AG04449 (cell line): ENCODE measurements around the gene DNAJB5.
"Not testable (repeated sequence)": the region's sequence is repeated elsewhere in the genome, so short reads cannot be mapped to it uniquely, and the experiment has no call there.

Source experiments
- CTCF ChIA-PET: fragments of 350-600 bp; formaldehyde crosslinking; extraction: SDS; loops from one replicate; lab custom pipeline; 2021; ENCODE audit warnings: antibody characterized with exemption; lab: Yijun Ruan, JAX
- POLR2A ChIA-PET: fragments of 400-600, 350-600 bp; formaldehyde crosslinking; extraction: SDS; loops from one replicate; lab custom pipeline; 2020; ENCODE audit warnings: antibody characterized with exemption, inconsistent platforms; lab: Yijun Ruan, JAX
- DNase-seq: peaks from one replicate; pipeline ENCODE4 v3.0.0-alpha.2; 2010; ENCODE audit warnings: low read depth, low spot score
- H3K4me3 ChIP-seq: 2 replicates; pipeline ENCODE4 v1.5.1; 2011; ENCODE audit warnings: low read depth, mild to moderate bottlenecking, control low read depth, low read length
- TF ChIP-seq, protein P1 (sequence below): IDR thresholded peaks from one replicate; pipeline ENCODE4 v1.5.1; 2011; ENCODE audit warnings: mild to moderate bottlenecking, moderate library complexity, low read length, control low read depth, inconsistent platforms; ENCODE audit not compliant: insufficient read depth; ENCODE audit errors: missing control alignments

DNAJB5 gene

GRCh38 chr9:35000535-35001284, 11.2 kb downstream of the DNAJB5 start:
- ChIA-PET CTCF (interaction anchor here (1.4 to 2.5 kb wide), 2 partner anchors 26 to 101 kb away, joined by 3 to 11 read pairs; no protein-coding TSS in a partner anchor), POLR2A (interaction anchor here (1.8 kb wide), 1 partner anchor 26 kb away, joined by 5 read pairs; no protein-coding TSS in a partner anchor)
- no peak overlapping the region for H3K4me3 ChIP-seq
- DNase-seq, result no peak
- TF ChIP-seq, protein P1, sequence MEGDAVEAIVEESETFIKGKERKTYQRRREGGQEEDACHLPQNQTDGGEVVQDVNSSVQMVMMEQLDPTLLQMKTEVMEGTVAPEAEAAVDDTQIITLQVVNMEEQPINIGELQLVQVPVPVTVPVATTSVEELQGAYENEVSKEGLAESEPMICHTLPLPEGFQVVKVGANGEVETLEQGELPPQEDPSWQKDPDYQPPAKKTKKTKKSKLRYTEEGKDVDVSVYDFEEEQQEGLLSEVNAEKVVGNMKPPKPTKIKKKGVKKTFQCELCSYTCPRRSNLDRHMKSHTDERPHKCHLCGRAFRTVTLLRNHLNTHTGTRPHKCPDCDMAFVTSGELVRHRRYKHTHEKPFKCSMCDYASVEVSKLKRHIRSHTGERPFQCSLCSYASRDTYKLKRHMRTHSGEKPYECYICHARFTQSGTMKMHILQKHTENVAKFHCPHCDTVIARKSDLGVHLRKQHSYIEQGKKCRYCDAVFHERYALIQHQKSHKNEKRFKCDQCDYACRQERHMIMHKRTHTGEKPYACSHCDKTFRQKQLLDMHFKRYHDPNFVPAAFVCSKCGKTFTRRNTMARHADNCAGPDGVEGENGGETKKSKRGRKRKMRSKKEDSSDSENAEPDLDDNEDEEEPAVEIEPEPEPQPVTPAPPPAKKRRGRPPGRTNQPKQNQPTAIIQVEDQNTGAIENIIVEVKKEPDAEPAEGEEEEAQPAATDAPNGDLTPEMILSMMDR, result no peak

- no peak for DNase-seq
- ChIA-PET POLR2A (interaction anchor here (1.8 kb wide), 1 partner anchor 25 kb away, joined by 5 read pairs; no protein-coding TSS in a partner anchor), CTCF (interaction anchor here (0.9 to 2.5 kb wide), 3 partner anchors 17 to 102 kb away, joined by 3 to 11 read pairs (median 4); no protein-coding TSS in a partner anchor)
- no peak overlapping the region for H3K4me3 ChIP-seq
- TF ChIP-seq, protein P1, result no peak
Measured at GRCh38 chr9:35001285-35001677, 11.7 kb downstream of the DNAJB5 start.

DNA sequence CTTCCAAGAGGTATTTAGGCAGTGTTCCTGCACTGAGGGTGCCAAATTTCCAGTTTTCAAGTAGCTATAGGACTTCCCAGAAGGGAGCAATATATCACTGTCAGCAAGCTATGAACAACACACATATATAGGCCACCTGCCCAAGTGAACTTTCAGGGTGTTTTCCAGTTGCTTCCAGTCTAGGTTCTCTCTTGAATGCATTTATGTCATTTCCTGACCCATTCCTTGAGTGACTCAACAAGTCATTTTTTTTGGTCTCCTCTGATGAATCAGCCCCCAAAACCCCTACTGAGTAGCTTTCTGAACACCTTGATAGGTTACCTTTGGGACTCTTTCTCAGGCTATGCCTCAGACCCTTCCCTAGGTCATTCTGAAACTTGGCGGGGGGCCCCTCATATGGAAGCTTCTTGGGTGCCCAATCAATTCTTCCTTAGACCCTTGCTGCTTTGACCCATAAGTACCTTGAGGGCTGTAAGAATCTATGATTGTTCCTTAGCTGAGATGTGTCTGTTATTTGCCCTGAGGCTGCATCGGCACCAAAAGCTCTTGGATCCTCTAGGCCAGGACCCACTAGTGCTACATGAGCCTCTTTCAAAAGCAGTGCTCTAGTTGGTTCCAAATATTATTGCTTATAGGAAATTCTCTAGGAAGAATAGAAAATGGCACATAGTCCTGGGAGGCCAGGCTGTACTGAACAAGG, 12.4 kb downstream of the DNAJB5 start:
- ChIA-PET CTCF (interaction anchor here (0.9 to 2.5 kb wide), 5 partner anchors 8 to 103 kb away, joined by 3 to 11 read pairs (median 4); no protein-coding TSS in a partner anchor), POLR2A (interaction anchor here (1.8 kb wide), 1 partner anchor 24 kb away, joined by 5 read pairs; no protein-coding TSS in a partner anchor)
- no peak for DNase-seq
- TF ChIP-seq, protein P1, result no peak
- H3K4me3 ChIP-seq, result no peak overlapping the region

- no peak for DNase-seq
- no peak overlapping the region for H3K4me3 ChIP-seq
- POLR2A ChIA-PET, result no interaction called here
- TF ChIP-seq, protein P1, result no peak
- CTCF ChIA-PET, result interaction anchor here (0.9 to 2.5 kb wide), 3 partner anchors 9 to 103 kb away, joined by 3 to 11 read pairs (median 4); no protein-coding TSS in a partner anchor
Measured at GRCh38 chr9:35002623-35003022, 13.1 kb downstream of the DNAJB5 start.

- H3K4me3 ChIP-seq, DNase-seq, POLR2A ChIA-PET, CTCF ChIA-PET: not testable (repeated sequence)
Measured at GRCh38 chr9:35004299-35004698, 14.8 kb downstream of the DNAJB5 start.

DNA sequence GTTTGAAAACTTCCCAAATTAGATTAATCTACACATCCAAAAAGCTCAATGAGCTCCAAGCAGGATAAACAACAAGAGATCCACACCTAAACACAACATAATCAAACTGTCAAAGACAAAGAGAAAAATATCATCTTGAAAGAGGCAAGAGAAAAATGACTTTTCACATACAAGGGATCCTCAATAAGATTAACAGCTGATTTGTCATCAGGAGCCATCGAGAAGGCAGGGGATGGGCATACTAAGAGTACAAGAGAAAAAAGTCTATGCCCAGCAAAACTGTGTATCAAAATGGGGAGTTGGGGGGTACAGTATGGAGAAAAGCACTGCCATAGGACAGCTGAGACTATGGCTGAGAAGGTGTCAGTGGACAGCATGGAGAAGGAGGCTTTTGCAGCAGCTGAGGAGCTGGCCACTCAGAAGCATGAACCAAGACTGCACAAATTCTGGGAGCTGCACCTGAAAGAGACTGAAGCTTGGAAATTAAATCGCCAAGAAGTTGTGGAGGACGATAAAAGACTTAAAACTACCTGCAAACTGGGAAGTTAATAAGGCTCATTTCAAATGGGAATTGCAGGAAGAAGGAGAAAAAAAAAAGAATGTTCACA, 20.9 kb downstream of the DNAJB5 start:
- ChIA-PET CTCF (interaction anchor here (1.1 to 1.4 kb wide), 4 partner anchors 15 to 41 kb away, joined by 3 to 5 read pairs (median 4); no protein-coding TSS in a partner anchor), POLR2A (no interaction called here)
- TF ChIP-seq, protein P1, result no peak
- no peak overlapping the region for H3K4me3 ChIP-seq
- DNase-seq, result no peak
